Measurements from ENCODE around the gene TUBB1.
"Not testable (repeated sequence)": the region's sequence is repeated elsewhere in the genome, so short reads cannot be mapped to it uniquely, and the experiment has no call there.

GRCh38 chr20:59041487-59041886 lies 22.3 kb downstream of the TUBB1 start:
- TF ChIP-seq POLR2A, CTCF, POLR2AphosphoS5 (IDR thresholded peaks at IDR 0.05): not testable (repeated sequence)

Data from suprapubic skin (tissue), 4 donors.